Activated CD8-positive, alpha-beta T cell treated with anti-CD3 and anti-CD28 coated beads for 36 hours (primary cell): Measurements from ENCODE around the gene TRAPPC3. TPM values are rescaled to one million over a fixed set of nuclear protein-coding genes. Genes with fewer than 3 reads are reported as not detected.

Experiments used
- ATAC-seq: fragments of 200-7000 bp; cut with Tn5 transposase; one replicate; pipeline ENCODE4 v1.10.0; 2021; ENCODE audit warnings: mild to moderate bottlenecking, moderate library complexity
- CTCF ChIA-PET: fragments of 350-600 bp; sonication (Branson Sonifier 250); formaldehyde crosslinking; loops from one replicate; lab custom pipeline; 2021; ENCODE audit warnings: antibody characterized with exemption; lab: Charles Lee
- POLR2A ChIA-PET: fragments of 350-600 bp; sonication (Branson Sonifier 250); formaldehyde crosslinking; loops from one replicate; lab custom pipeline; 2021; ENCODE audit warnings: antibody characterized with exemption; lab: Charles Lee
- DNase-seq: peaks from one replicate; pipeline ENCODE4 v3.0.0-alpha.2; 2020
- H3K27ac Mint-ChIP-seq: one replicate; pipeline ENCODE4 v1.8.0; 2021; ENCODE audit warnings: mild to moderate bottlenecking, mixed read lengths
- H3K27me3 Mint-ChIP-seq: one replicate; pipeline ENCODE4 v1.8.0; 2021; ENCODE audit warnings: mixed read lengths
- H3K36me3 Mint-ChIP-seq: one replicate; pipeline ENCODE4 v1.8.0; 2021; ENCODE audit warnings: low read depth, mixed read lengths
- H3K4me1 Mint-ChIP-seq: one replicate; pipeline ENCODE4 v1.8.0; 2021; ENCODE audit warnings: low read depth, mixed read lengths
- H3K4me3 Mint-ChIP-seq: one replicate; pipeline ENCODE4 v1.8.0; 2021; ENCODE audit warnings: mild to moderate bottlenecking, moderate library complexity, mixed read lengths
- H3K9me3 Mint-ChIP-seq: one replicate; pipeline ENCODE4 v1.8.0; 2021; ENCODE audit warnings: mixed read lengths
- CTCF ChIP-seq: fragments of 200-600 bp; IDR thresholded peaks from one replicate; pipeline ENCODE4 v1.8.0; 2022; ENCODE audit warnings: antibody characterized with exemption, mild to moderate bottlenecking
- intact Hi-C: fragments of 100-400 bp; cut with micrococcal nuclease; formaldehyde crosslinking; loops from one replicate; pipeline ENCODE4 v1.10.0; 2022
- total RNA-seq, 2 experiments: library from RNA; stranded (reverse); gene quantifications; one replicate each; pipeline ENCODE4 v1.2.3, GENCODE V29; 2021

TRAPPC3 gene
- total RNA-seq, 2 experiments from 2014 or later, result 47.9 to 48.4 TPM

- intact Hi-C loops, result loop anchor here (10.0 kb wide), 1 partner anchor 192 kb away; no protein-coding TSS in a partner anchor
- no peak for ATAC-seq
- peaks cover 10% of the 10 kb centered on the region for H3K4me1 Mint-ChIP-seq
- H3K36me3 Mint-ChIP-seq, result peaks cover 22% of the 10 kb centered on the region
- H3K27ac Mint-ChIP-seq, result no peak overlapping the region
- ChIA-PET POLR2A (interaction anchor here (1.0 kb wide), 1 partner anchor 26 kb away, joined by 3 read pairs; no protein-coding TSS in a partner anchor), CTCF (interaction anchor here (1.6 to 6.9 kb wide), 4 partner anchors 41 to 207 kb away, joined by 5 to 71 read pairs (median 7); partner anchors contain the start of gene TRAPPC3)
- TF ChIP-seq CTCF, result no peak
- no peaks in the 10 kb centered on the region for H3K27me3 Mint-ChIP-seq
- H3K4me3 Mint-ChIP-seq, result no peak overlapping the region
- no peak for DNase-seq
- H3K9me3 Mint-ChIP-seq, result no peaks in the 10 kb centered on the region
These were observed 56.5 kb downstream of the TRAPPC3 start for GRCh38 chr1:36092798-36093185.

- H3K36me3 Mint-ChIP-seq, result peaks cover 22% of the 10 kb centered on the region
- H3K27me3 Mint-ChIP-seq, result no peaks in the 10 kb centered on the region
- no peak for TF ChIP-seq CTCF
- H3K4me3 Mint-ChIP-seq, result no peak overlapping the region
- intact Hi-C loops, result loop anchor here (10.0 kb wide), 1 partner anchor 193 kb away; no protein-coding TSS in a partner anchor
- CTCF ChIA-PET, result interaction anchor here (1.6 to 6.9 kb wide), 4 partner anchors 41 to 207 kb away, joined by 5 to 71 read pairs (median 7); partner anchors contain the start of gene TRAPPC3
- no peak for ATAC-seq
- H3K4me1 Mint-ChIP-seq, result peaks cover 10% of the 10 kb centered on the region
- DNase-seq, result no peak
- no peaks in the 10 kb centered on the region for H3K9me3 Mint-ChIP-seq
- H3K27ac Mint-ChIP-seq, result no peak overlapping the region
- POLR2A ChIA-PET, result interaction anchor here (1.0 kb wide), 1 partner anchor 27 kb away, joined by 3 read pairs; no protein-coding TSS in a partner anchor
These were observed 57.0 kb downstream of the TRAPPC3 start for GRCh38 chr1:36092166-36092797.

GRCh38 chr1:36091698-36092097 is 57.6 kb downstream of the TRAPPC3 start:
- peaks cover 2% of the 10 kb centered on the region for H3K27me3 Mint-ChIP-seq
- ChIA-PET CTCF (interaction anchor here (1.6 to 2.1 kb wide), 3 partner anchors 57 to 208 kb away, joined by 5 to 7 read pairs (median 7); partner anchors contain the start of gene TRAPPC3), POLR2A (no interaction called here)
- H3K9me3 Mint-ChIP-seq, result no peaks in the 10 kb centered on the region
- H3K4me1 Mint-ChIP-seq, result peaks cover 10% of the 10 kb centered on the region
- H3K36me3 Mint-ChIP-seq, result peaks cover 22% of the 10 kb centered on the region
- intact Hi-C loops, result loop anchor here (10.0 kb wide), 1 partner anchor 193 kb away; no protein-coding TSS in a partner anchor
- no peak for ATAC-seq
- no peak overlapping the region for H3K4me3 Mint-ChIP-seq
- no peak for TF ChIP-seq CTCF
- no peak for DNase-seq
- no peak overlapping the region for H3K27ac Mint-ChIP-seq

- no peak for TF ChIP-seq CTCF
These were observed 58.1 kb downstream of the TRAPPC3 start for GRCh38 chr1:36091141-36091540.

More at GRCh38 chr1:36091141-36091540, 58.1 kb downstream of the TRAPPC3 start:
- ATAC-seq (no peak), DNase-seq (no peak)
- H3K27me3 Mint-ChIP-seq, result peaks cover 2% of the 10 kb centered on the region
- H3K36me3 Mint-ChIP-seq, result peaks cover 22% of the 10 kb centered on the region
- CTCF ChIA-PET, result interaction anchor here (2.6 kb wide), 1 partner anchor 44 kb away, joined by 13 read pairs; no protein-coding TSS in a partner anchor
- intact Hi-C loops, result loop anchor here (10.0 kb wide), 1 partner anchor 194 kb away; no protein-coding TSS in a partner anchor
- H3K27ac Mint-ChIP-seq, result no peak overlapping the region
- H3K9me3 Mint-ChIP-seq, result no peaks in the 10 kb centered on the region
- no peak overlapping the region for H3K4me3 Mint-ChIP-seq
- peaks cover 10% of the 10 kb centered on the region for H3K4me1 Mint-ChIP-seq
- POLR2A ChIA-PET, result no interaction called here
